Endometrium (tissue), 2 donors: ENCODE results near the gene UBE2D3.
"Not testable (repeated sequence)": the region's sequence is repeated elsewhere in the genome, so short reads cannot be mapped to it uniquely, and the experiment has no call there.

Experiments
- FAIRE-seq: peaks from 2 replicates; lab custom pipeline; 2012; peaks lifted over from hg19 to GRCh38; lab: Jason Lieb, UNC
- donor health status: control.
- donor health status: control.

The UBE2D3 gene

GRCh38 chr4:102829803-102830202 is 2.5 kb upstream of the UBE2D3 start:
- FAIRE-seq = no peak

DNA sequence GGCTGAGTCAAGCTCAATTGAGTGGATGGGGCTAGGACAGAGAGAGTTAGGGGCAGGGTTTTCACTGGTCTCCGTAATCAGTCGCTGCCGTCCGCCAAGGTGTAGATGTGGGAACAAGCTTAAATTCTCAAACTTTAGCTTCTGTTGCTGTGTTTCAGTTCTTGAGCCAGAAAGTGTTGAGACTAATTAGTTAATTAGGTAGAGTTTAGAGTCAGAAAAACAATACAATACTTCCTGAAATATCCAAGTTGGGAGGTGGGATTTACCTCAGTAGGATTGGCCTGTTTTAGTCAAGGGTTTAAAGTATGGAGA is 1.1 kb upstream of the UBE2D3 start:
- no peak for FAIRE-seq

DNA sequence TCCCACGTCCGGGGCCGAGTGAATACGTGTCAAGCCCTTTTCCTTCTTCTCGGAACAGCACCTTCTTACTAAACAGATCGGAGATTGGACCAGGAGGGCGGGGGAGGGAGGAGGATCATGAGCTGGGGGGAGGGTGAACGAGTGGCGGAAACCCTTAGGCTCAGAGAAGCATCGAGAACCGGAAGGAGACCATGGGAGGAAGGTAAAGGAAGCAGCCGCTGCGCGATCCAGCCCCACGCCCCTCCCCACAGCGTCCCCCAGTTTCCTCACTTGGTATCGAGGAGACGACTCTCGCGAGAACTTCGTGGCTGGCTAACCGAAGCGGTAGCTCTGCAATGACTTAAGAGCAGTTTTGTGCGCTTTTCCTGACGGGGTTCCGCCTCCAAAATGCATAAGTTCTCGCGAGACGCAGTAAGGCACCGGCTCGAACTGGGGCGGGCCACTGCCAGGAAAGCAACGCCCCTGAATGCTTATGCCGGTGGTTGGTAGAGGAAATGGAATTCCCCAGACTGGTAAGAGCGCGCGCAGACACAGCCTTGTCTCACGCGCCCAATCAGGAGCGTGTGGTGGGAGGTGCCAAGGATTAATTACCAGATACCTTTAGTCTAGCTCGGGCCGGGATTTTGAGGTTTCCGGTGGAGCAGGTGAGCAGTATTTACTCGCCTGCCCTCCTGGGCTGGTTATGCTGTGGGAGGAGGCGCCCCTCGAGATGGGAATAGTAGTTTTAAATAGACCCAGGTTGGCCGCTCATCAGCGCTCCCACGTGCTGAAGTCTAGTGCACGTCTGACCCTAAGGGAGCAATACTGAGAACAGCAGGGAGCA is 534 bp upstream of the UBE2D3 start:
- FAIRE-seq = peak; percentile 93

GRCh38 chr4:102826105-102826889 is 1.1 kb downstream of the UBE2D3 start:
- no peak for FAIRE-seq

GRCh38 chr4:102825261-102826091 is 1.9 kb downstream of the UBE2D3 start:
- no peak for FAIRE-seq

GRCh38 chr4:102824398-102824797 is 3.0 kb downstream of the UBE2D3 start:
- FAIRE-seq = no peak

- FAIRE-seq = no peak
Observed at GRCh38 chr4:102823897-102824296, 3.5 kb downstream of the UBE2D3 start.

DNA sequence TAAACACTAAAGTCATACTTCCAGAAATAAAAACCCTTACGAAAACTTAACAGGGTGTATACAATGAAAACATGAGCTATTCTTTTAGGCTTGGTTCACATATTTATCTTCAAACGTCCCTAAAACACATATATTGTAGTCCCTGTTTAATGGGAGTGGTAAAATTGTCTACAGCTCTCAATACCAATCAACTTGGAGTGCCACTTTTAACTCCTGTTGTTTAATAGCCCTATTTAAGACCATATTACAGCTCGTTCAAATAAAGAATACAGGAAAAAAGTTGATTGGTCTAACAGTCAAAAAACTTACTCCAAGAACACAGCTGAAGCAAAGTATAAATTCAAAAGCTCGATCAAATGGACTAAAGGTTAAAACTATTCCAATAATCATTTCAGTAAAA is 3.9 kb downstream of the UBE2D3 start:
- no peak for FAIRE-seq

DNA sequence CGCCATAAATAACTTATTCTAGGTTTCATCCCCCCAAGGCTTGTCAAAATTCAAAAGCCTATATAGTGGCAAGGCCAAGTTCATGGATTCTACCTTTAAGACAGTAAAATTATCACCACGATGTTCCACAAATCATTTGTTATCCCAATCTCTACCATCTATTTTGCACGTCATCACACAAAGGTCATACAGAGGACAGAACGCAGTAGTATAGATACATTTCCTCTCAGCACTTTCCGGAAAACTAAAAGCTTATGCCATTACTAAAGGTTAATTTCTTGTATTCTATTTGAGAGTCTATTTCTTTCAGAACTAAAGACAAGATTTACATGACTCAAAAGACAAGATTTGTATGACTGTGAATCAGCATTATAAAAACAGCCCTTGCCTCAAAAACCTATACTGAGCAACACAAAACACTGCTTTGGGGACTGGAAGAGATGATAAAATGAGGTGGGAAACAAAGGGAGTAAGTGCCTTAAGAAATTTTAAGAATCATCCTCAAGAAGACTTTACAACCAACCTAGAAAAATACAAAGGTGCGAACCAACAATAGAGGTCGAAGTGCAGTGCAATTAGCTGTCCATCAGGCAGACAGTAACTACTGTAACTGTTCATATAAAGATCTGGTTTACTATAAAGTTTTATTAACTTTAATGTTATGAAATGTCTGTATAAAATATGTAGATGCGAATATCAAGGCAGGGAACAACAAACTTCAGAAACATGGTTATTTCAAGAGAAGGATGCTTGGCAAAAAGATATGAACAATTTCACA is 7.6 kb downstream of the UBE2D3 start:
- no peak for FAIRE-seq

DNA sequence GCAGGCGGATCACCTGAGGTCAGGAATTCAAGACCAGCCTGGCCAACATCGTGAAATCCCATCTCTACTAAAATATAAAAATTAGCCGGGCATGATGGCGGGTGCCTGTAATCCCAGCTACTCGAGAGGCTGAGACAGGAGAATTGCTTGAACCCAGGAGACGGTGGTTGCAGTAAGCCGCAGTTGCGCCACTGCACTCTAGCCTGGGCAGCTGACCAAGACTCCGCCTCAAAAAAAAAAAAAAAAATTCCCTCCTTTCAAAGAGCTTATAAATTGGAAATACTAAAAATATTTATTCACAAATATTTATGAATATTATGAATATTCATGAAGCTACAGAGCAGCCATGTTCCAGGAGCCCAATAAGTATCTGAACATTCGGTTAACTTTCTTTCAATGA is 8.3 kb downstream of the UBE2D3 start:
- not testable (repeated sequence) for FAIRE-seq

DNA sequence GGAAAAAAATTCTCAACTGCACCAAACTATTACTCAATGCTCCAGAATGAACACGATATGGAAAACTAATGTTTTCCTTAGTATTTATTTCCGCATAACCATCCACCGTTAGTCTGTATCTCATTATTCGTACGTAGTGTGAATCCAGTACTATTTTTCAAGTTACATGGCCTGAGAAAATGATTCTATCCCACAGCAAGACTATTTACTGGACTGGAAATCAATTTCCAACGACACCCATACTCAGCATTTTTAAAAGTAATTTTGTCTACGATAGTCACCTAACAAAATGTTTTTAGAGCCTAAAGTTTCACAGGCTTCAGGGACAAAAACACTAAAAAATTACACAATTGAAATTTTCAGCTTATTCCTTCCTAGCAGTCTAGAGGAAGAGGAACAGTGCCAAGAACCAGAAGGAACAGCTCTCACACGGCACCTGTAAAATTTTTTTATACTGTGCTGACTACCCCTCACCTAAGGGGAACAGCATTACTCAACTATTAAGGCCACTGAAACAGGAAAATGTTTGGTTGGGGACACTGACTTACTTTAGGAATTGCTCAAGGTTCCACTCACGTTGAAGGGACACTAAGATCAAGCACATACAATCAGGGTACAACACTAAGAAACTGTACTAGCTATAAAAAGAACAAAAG is 9.6 kb downstream of the UBE2D3 start:
- no peak for FAIRE-seq

DNA sequence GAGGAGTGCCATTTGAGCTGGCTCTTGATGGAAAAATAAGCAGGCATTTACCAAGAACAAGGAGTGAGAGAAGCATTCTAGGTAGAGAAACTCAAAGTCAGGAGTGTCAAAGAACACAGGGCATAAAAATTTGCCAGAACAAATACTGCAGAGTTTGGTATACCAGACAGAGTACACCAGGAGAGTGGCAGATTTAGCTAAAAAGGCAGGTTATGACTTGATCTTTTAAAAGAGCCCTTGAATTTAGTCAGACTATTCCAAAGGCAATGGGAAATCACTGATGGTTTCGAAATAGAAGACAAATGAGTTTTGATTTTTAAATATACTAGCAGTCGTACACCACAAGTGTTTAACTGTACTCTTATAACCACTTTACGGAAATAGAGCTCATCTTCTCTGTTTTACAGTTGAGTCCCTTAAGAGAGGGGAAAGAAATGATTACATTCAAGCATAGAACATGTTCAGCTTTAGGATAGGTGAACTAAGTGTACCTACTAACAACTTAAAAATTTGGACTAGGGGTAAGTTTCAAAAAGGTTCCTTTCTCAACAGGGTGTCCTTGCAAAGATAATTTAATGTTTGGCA is 10.2 kb downstream of the UBE2D3 start:
- FAIRE-seq = no peak

DNA sequence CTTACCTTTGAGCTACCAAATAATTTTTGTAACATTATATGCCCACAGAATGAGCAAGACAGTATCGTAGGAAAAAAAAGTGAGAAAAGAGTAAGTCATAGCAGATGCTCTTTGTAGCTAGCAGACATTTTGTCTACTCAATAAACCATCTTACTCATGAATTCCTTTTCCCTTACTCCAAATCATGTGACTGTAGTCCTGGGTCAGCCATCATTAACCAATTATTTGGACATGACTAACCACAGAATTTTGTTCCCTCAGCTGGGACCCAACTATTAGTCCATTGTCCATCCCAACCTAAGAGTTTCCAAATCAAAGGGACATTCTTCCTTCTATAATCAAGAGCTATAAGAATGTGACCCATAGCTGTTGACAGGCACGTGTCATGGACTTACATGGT is 11.4 kb downstream of the UBE2D3 start:
- FAIRE-seq = no peak

DNA sequence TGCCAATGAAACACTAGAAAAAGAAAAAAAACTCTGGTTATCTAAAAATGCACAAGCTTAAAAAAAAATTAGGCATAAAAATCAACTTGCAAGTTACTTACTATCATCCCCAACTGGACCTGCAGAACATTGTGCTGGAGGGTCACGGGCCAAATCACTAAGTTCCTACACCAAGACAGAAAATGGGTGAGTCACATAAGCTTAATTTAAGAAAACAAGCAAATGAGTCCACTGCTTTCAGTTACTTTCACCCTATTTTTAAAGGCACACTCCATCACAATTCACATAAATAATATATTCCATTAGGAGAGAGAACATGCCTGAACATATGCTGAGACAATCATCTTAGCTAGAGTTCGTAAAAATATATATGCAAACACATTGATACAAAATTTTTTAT is 17.7 kb downstream of the UBE2D3 start:
- FAIRE-seq = no peak

- no peak for FAIRE-seq
Observed at GRCh38 chr4:102809190-102809589, 18.2 kb downstream of the UBE2D3 start.

DNA sequence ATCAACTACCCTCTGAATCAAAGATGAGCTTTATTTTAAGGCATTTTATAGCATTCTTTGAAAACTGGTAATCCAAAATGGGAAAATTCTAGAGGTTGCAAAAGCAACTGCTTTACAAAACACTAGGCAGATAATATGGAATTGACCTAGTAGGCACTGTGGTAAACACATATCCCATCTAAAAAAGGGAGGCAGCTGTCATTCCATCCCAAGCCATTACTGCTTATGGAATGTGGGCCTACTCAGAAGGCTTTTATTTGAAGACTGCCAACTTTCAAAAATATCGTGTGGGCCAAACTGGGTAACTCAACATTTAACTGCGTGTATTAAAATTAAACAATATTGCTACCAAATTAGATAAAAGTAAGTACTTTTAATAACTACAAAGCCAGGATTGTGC is 19.3 kb downstream of the UBE2D3 start:
- no peak for FAIRE-seq

DNA sequence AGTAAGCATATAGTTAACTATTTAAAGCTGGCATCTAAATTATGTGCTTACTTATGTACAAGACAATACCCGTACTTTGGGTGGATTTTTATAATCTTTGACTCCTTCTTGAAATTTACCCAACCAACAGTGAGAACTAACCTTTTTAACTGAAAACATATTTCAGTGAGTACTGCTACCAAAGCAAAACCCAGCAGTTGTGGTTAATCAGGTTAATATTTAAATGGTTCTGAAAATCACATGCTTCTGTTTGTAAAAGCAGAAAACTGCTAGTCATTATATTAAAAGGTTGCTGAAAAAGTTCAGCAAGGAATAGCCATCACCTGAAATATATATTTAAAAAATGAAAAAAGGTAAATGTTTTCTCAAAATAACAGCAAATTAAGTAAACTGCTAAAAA is 20.0 kb downstream of the UBE2D3 start:
- no peak for FAIRE-seq

GRCh38 chr4:102799816-102800215 is 27.5 kb downstream of the UBE2D3 start:
- FAIRE-seq = no peak

- no peak for FAIRE-seq
Observed at GRCh38 chr4:102794999-102795398, 32.4 kb downstream of the UBE2D3 start.

- FAIRE-seq = no peak
Observed at GRCh38 chr4:102792361-102792936, 34.9 kb downstream of the UBE2D3 start.
